ENCODE measurements around the gene HSF4.

GRCh38 chr16:67182288-67182687 lies 17.7 kb downstream of the HSF4 start:
- no peak for TF ChIP-seq POLR2A (IDR thresholded peaks at IDR 0.05; ENCODE audit: extremely low read depth, insufficient read length)
- TF ChIP-seq CTCF (IDR thresholded peaks at IDR 0.05; ENCODE audit: low read depth, low read length): no peak
- TF ChIP-seq MYC (IDR thresholded peaks at IDR 0.05; ENCODE audit: low read depth, low read length): no peak
- TF ChIP-seq, protein P1, sequence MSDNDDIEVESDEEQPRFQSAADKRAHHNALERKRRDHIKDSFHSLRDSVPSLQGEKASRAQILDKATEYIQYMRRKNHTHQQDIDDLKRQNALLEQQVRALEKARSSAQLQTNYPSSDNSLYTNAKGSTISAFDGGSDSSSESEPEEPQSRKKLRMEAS (IDR thresholded peaks at IDR 0.05; ENCODE audit: low read depth, low read length): no peak
